NB4 (cell line): Measurements from ENCODE around the gene CHD2.

Source experiments
- DNase-seq: peaks from one replicate; pipeline ENCODE4 v3.0.0; 2010; ENCODE audit warnings: low read depth
- H3K4me3 ChIP-seq: one replicate; pipeline ENCODE4 v1.5.1; 2011; ENCODE audit warnings: mild to moderate bottlenecking, low read depth, low read length, moderate library complexity
- MYC ChIP-seq: IDR thresholded peaks from 2 replicates; pipeline ENCODE4 v1.6.1; 2011; ENCODE audit warnings: low read depth, low read length
- POLR2A ChIP-seq: IDR thresholded peaks from 2 replicates; pipeline ENCODE4 v1.6.1; 2011; ENCODE audit warnings: mild to moderate bottlenecking; ENCODE audit not compliant: insufficient read length; ENCODE audit errors: extremely low read depth
- TF ChIP-seq, protein P1 (sequence below): IDR thresholded peaks from 2 replicates; pipeline ENCODE4 v1.6.1; 2011; ENCODE audit warnings: low read depth, low read length
- TF ChIP-seq, protein P2 (sequence below): IDR thresholded peaks from one replicate; pipeline ENCODE4 v1.5.1; 2012; ENCODE audit warnings: low read depth, low read length

CHD2 gene

GRCh38 chr15:92909136-92909781, 9.1 kb downstream of the CHD2 start:
- TF ChIP-seq, protein P1, sequence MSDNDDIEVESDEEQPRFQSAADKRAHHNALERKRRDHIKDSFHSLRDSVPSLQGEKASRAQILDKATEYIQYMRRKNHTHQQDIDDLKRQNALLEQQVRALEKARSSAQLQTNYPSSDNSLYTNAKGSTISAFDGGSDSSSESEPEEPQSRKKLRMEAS, result no peak
- TF ChIP-seq MYC (no peak), POLR2A (no peak)
- TF ChIP-seq, protein P2, sequence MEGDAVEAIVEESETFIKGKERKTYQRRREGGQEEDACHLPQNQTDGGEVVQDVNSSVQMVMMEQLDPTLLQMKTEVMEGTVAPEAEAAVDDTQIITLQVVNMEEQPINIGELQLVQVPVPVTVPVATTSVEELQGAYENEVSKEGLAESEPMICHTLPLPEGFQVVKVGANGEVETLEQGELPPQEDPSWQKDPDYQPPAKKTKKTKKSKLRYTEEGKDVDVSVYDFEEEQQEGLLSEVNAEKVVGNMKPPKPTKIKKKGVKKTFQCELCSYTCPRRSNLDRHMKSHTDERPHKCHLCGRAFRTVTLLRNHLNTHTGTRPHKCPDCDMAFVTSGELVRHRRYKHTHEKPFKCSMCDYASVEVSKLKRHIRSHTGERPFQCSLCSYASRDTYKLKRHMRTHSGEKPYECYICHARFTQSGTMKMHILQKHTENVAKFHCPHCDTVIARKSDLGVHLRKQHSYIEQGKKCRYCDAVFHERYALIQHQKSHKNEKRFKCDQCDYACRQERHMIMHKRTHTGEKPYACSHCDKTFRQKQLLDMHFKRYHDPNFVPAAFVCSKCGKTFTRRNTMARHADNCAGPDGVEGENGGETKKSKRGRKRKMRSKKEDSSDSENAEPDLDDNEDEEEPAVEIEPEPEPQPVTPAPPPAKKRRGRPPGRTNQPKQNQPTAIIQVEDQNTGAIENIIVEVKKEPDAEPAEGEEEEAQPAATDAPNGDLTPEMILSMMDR, result no peak
- H3K4me3 ChIP-seq, result no peak overlapping the region
- no peak for DNase-seq

- DNase-seq, result no peak
- no peak for TF ChIP-seq POLR2A
- no peak for TF ChIP-seq MYC
- TF ChIP-seq, protein P2, result no peak
- TF ChIP-seq, protein P1, result no peak
- H3K4me3 ChIP-seq, result no peak overlapping the region
Measured at GRCh38 chr15:92910451-92910850, 10.3 kb downstream of the CHD2 start.

- no peak for DNase-seq
- TF ChIP-seq MYC, result no peak
- no peak for TF ChIP-seq POLR2A
- TF ChIP-seq, protein P2, result no peak
- TF ChIP-seq, protein P1, result no peak
- H3K4me3 ChIP-seq, result no peak overlapping the region
Measured at GRCh38 chr15:92914103-92914499, 14.0 kb downstream of the CHD2 start.

DNA sequence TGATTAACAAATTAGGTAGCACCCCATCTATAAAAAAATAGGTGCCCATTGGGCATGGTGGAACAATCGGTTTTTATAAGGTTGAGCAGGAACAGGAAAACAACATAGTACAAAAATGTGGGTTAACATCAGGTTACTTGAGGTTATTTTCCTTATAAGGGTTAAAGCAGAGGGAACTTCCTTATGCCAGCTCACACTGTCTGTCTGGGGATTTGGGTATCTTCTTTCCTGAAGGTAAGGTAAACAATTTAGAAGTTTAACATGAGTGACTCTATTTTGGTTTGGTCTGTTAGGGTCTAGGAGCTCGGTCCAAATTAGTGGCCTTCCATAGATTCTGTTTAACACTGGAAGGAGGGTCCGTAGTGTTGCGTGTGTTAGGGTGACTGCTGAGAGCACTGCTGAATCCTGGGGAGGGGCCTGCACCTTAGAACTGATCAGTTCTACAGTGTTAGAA, 14.7 kb downstream of the CHD2 start:
- peak overlapping the region; percentile 3 for H3K4me3 ChIP-seq
- TF ChIP-seq, protein P1, result no peak
- TF ChIP-seq MYC (no peak), POLR2A (no peak)
- TF ChIP-seq, protein P2, result no peak
- peak; percentile 62 for DNase-seq

GRCh38 chr15:92915766-92916435, 15.8 kb downstream of the CHD2 start:
- TF ChIP-seq, protein P2, result no peak
- TF ChIP-seq, protein P1, result no peak
- TF ChIP-seq POLR2A (no peak), MYC (no peak)
- DNase-seq, result no peak
- H3K4me3 ChIP-seq, result no peak overlapping the region
